Astrocyte (in vitro differentiated cells and primary cell): ENCODE results near the gene C10orf143.

ENCODE experiments used
- CTCF ChIP-seq: IDR thresholded peaks from 2 replicates; pipeline ENCODE4 v1.5.1; 2011; ENCODE audit warnings: low read depth, mild to moderate bottlenecking, inconsistent platforms, low read length, moderate library complexity; ENCODE audit not compliant: insufficient read depth
- EZH2 ChIP-seq: IDR thresholded peaks from 2 replicates; pipeline ENCODE4 v1.6.1; 2012; ENCODE audit warnings: mild to moderate bottlenecking, low read length, inconsistent platforms; ENCODE audit not compliant: insufficient read depth

- TF ChIP-seq CTCF, result no peak
- TF ChIP-seq EZH2, result no peak
Measured at GRCh38 chr10:130159192-130159794, 48.7 kb upstream of the C10orf143 start.
